ENCODE results near the gene NAGA.

DNA sequence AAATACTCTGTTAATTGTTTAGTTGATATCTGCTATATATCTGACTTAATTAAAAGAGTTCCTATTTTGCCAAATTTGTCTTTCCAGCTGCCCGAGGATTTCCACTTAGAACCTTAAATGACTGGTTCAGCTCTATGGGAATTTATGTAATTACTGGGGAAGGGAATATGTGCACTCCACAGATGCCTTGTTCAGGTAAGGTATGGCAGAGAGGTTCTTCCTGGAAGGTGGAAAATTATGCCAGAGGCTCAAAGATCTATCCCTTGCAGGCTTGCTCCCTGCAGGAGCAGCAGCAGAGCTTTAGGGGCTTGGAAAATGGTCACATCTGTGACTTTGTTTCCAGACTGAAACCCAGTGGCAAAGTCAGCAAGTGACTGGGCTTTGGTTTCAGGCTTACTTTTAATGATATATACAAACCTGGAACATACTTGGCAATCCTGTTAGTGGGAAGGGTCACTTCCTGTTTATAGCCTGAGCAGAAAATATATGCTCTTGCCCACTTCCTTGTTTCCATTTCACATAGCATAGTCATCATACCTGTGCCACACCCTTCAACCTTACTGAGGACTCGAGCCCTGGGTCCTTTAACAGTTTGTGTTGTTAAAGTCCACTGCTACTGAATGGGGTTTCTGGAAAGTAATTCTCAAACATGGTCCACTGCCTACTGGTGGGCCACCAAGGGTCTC is 48.3 kb downstream of the NAGA start:
- TF ChIP-seq, protein P1, sequence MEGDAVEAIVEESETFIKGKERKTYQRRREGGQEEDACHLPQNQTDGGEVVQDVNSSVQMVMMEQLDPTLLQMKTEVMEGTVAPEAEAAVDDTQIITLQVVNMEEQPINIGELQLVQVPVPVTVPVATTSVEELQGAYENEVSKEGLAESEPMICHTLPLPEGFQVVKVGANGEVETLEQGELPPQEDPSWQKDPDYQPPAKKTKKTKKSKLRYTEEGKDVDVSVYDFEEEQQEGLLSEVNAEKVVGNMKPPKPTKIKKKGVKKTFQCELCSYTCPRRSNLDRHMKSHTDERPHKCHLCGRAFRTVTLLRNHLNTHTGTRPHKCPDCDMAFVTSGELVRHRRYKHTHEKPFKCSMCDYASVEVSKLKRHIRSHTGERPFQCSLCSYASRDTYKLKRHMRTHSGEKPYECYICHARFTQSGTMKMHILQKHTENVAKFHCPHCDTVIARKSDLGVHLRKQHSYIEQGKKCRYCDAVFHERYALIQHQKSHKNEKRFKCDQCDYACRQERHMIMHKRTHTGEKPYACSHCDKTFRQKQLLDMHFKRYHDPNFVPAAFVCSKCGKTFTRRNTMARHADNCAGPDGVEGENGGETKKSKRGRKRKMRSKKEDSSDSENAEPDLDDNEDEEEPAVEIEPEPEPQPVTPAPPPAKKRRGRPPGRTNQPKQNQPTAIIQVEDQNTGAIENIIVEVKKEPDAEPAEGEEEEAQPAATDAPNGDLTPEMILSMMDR (IDR thresholded peaks at IDR 0.05): no peak
- TF ChIP-seq POLR2AphosphoS5 (IDR thresholded peaks at IDR 0.05): no peak
- no peak for TF ChIP-seq EP300 (IDR thresholded peaks at IDR 0.05)
